Activated naive CD4-positive, alpha-beta T cell treated with anti-CD3 and anti-CD28 coated beads for 36 hours (primary cell): ENCODE measurements around the gene RPL6. TPM values are rescaled to one million over a fixed set of nuclear protein-coding genes. Genes with fewer than 3 reads are reported as not detected.
A peak's percentile ranks its signal among the peaks of the same experiment; 100 is the strongest.
"Not testable (repeated sequence)": the region's sequence is repeated elsewhere in the genome, so short reads cannot be mapped to it uniquely, and the experiment has no call there.

Source experiments
- CTCF ChIA-PET: fragments of 350-600 bp; sonication (Branson Sonifier 250); formaldehyde crosslinking; loops from one replicate; lab custom pipeline; 2021; ENCODE audit warnings: antibody characterized with exemption; lab: Charles Lee
- DNase-seq: peaks from one replicate; pipeline ENCODE4 v3.0.0-alpha.2; 2020
- H3K27ac Mint-ChIP-seq: one replicate; pipeline ENCODE4 v1.8.0; 2021; ENCODE audit warnings: mild to moderate bottlenecking, mixed read lengths
- H3K27me3 Mint-ChIP-seq: one replicate; pipeline ENCODE4 v1.8.0; 2021; ENCODE audit warnings: low read depth, mixed read lengths
- H3K36me3 Mint-ChIP-seq: one replicate; pipeline ENCODE4 v1.8.0; 2021; ENCODE audit warnings: low read depth, mixed read lengths
- H3K4me1 Mint-ChIP-seq: one replicate; pipeline ENCODE4 v1.8.0; 2021; ENCODE audit warnings: low read depth, mixed read lengths
- H3K4me3 Mint-ChIP-seq: one replicate; pipeline ENCODE4 v1.8.0; 2021; ENCODE audit warnings: mild to moderate bottlenecking, moderate library complexity, mixed read lengths
- H3K9me3 Mint-ChIP-seq: one replicate; pipeline ENCODE4 v1.8.0; 2021; ENCODE audit warnings: mixed read lengths
- intact Hi-C: fragments of 100-400 bp; cut with micrococcal nuclease; formaldehyde crosslinking; loops from one replicate; pipeline ENCODE4 v1.15.1; 2023
- total RNA-seq, 2 experiments: library from RNA; stranded (reverse); gene quantifications; one replicate each; pipeline ENCODE4 v1.2.3, GENCODE V29; 2021

Gene RPL6
- total RNA-seq, 2 experiments from 2014 or later = 2,358 to 2,432 TPM

DNA sequence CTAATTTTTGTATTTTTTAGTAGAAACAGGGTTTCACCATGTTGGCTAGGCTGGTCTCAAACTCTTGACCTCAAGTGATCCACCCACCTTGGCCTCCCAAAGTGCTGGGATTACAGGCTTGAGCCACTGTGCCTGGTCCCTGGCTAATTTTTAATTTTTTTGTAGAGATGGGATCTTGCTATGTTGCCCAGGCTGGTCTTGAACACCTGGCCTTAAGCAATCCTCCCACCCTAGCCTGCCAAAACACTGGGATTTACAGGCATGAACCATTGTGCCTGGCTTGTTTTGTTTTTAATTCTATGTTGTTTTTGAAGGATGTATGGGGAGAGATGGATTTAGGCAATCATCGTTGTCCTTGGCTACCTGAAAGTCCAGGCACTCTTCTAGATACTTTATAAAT is 29.2 kb upstream of the RPL6 start:
- H3K4me3 Mint-ChIP-seq, H3K27ac Mint-ChIP-seq, CTCF ChIA-PET, H3K9me3 Mint-ChIP-seq, H3K36me3 Mint-ChIP-seq, H3K27me3 Mint-ChIP-seq, DNase-seq: not testable (repeated sequence)
- intact Hi-C loops = loop anchor here (10.0 kb wide), 1 partner anchor 546 kb away; no protein-coding TSS in a partner anchor
- peaks cover 18% of the 10 kb centered on the region for H3K4me1 Mint-ChIP-seq

DNA sequence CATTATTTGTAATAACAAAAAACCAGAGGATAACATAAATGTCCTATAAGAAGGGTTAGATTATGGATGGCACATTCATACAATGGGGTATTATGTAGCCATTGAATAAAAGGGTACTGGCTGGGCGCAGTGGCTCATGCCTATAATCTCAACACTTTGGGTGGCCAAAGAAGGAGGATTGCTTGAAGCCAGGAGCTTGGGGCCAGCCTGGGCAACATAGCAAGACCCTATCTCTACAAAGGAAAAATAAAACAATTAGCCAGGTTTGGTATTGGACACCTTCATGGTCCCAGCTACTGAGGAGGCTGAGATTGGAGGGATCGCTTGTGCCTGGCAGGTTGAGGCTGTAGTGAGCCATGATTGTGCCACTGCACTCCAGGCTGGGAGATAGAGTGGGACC is 24.1 kb upstream of the RPL6 start:
- CTCF ChIA-PET = no interaction called here
- intact Hi-C loops = loop anchor here (10.0 kb wide), 1 partner anchor 551 kb away; no protein-coding TSS in a partner anchor
- no peaks in the 10 kb centered on the region for H3K27me3 Mint-ChIP-seq
- no peak for DNase-seq
- H3K27ac Mint-ChIP-seq = no peak overlapping the region
- H3K4me1 Mint-ChIP-seq = peaks cover 48% of the 10 kb centered on the region
- H3K9me3 Mint-ChIP-seq = no peaks in the 10 kb centered on the region
- H3K36me3 Mint-ChIP-seq = peaks cover 10% of the 10 kb centered on the region
- H3K4me3 Mint-ChIP-seq = no peak overlapping the region

DNA sequence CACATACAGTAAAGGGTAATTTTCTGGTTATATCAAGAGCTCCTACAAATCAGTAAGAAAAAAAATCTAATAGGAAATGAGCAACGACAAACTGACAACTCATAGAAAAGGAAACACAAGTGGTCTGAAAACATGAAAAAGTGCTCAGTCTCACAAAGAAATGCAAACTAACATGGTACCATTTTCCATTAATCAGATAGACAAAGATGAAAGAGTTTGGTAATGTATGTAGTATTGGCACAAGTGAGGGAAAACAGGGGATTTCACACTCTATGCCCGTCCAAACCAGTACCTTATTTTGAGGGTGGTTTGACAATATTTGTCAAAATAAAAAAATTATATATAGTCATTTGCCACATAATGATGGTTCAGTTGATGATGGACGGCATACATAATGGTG is 22.6 kb upstream of the RPL6 start:
- no peaks in the 10 kb centered on the region for H3K27me3 Mint-ChIP-seq
- H3K27ac Mint-ChIP-seq = peak overlapping the region; percentile 83
- intact Hi-C loops = loop anchor here (2.0 to 10.0 kb wide), 2 partner anchors 65 to 553 kb away; no protein-coding TSS in a partner anchor
- no peak for DNase-seq
- CTCF ChIA-PET = no interaction called here
- H3K4me1 Mint-ChIP-seq = peaks cover 44% of the 10 kb centered on the region
- no peaks in the 10 kb centered on the region for H3K9me3 Mint-ChIP-seq
- H3K4me3 Mint-ChIP-seq = no peak overlapping the region
- peaks cover 15% of the 10 kb centered on the region for H3K36me3 Mint-ChIP-seq

DNA sequence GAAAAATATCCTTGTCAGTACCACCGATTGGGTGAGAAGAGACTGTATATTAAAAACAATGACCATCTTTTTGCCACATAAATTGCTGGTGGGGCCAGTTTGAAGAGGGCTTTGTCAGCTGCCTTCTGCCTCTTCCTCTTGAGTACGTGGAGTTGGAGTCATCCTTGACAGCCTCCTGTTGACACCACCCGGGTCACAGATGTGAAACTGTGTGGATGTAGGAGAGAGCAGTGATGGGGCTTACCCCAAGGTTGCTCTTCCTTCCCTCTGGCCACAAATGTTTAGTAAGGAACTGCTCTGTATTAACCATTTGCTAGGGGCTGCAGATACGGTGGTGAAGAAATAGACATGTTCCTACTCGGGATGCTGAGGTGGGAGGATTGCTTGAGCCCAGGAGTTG is 21.5 kb upstream of the RPL6 start:
- Mint-ChIP-seq H3K4me3 (peak overlapping the region; percentile 7), H3K4me1 (peaks cover 46% of the 10 kb centered on the region), H3K27ac (peak overlapping the region; percentile 83), H3K36me3 (peaks cover 15% of the 10 kb centered on the region), H3K9me3 (no peaks in the 10 kb centered on the region), H3K27me3 (no peaks in the 10 kb centered on the region)
- intact Hi-C loops = loop anchor here (2.0 to 10.0 kb wide), 2 partner anchors 66 to 554 kb away; no protein-coding TSS in a partner anchor
- DNase-seq = peak; percentile 62
- CTCF ChIA-PET = interaction anchor here (0.6 kb wide), 2 partner anchors 10 to 1747 kb away, joined by 3 to 5 read pairs; no protein-coding TSS in a partner anchor

DNA sequence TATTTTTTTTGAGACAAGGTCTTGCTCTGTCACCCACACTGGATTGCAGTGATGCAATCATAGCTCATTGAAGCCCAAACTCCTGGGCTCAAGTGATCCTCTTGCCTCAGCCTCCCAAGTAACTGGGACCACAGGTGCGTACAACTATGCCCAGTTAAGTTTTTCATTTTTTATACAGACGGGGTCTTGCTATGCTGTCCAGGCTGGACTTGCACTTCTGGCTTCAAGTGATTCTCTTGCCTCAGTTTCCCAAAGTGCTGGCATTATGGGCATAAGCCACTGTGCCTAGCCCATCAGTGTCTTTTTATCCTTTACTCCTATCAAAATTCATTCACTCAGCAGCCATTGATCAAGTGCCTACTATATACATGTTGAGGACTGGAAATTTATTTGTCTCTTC is 18.4 kb upstream of the RPL6 start:
- intact Hi-C loops = no loop called here
- no peak for DNase-seq
- no peaks in the 10 kb centered on the region for H3K9me3 Mint-ChIP-seq
- CTCF ChIA-PET = no interaction called here
- peaks cover 54% of the 10 kb centered on the region for H3K4me1 Mint-ChIP-seq
- H3K27me3 Mint-ChIP-seq = no peaks in the 10 kb centered on the region
- no peak overlapping the region for H3K4me3 Mint-ChIP-seq
- H3K27ac Mint-ChIP-seq = no peak overlapping the region
- H3K36me3 Mint-ChIP-seq = peaks cover 18% of the 10 kb centered on the region

DNA sequence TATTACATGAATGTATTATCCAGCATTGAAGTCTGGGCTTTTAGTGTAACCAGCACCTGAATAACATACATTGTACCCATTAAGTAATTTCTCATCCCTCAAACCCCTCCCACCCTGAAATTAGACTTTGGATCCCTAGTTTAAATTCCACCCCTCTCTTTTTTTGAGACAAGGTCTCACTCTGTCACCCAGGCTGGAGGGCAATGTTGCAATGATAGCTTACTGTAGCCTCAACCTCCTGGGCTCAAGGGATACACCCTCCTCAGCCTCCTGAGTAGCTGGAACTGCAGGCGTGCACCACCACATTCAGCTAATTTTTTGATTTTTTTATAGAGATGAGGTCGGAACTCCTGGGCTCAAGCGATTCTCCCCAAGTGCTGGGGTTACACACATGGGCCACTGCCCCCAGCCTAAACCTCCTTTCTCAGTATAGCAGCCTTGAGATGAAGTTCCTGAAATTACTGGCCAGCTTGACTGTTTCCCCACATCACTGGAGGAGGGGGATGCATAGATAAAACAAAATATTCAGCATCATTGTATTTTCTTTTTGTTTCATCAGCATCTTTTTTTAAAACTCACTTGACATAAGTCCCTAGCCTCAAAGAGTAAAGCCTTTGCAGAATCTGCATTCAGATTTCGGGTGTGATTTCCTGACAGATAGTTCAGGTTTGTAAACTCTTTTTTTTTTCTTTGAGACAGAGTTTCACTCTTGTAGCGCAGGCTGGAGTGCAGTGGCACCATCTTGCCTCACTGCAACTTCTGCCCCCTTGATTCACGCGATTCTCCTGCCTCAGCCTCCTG is 16.4 kb upstream of the RPL6 start:
- CTCF ChIA-PET = interaction anchor here (0.6 to 0.7 kb wide), 3 partner anchors 14 to 381 kb away, joined by 3 read pairs; no protein-coding TSS in a partner anchor
- no peak overlapping the region for H3K27ac Mint-ChIP-seq
- H3K9me3 Mint-ChIP-seq = no peaks in the 10 kb centered on the region
- H3K27me3 Mint-ChIP-seq = no peaks in the 10 kb centered on the region
- peaks cover 14% of the 10 kb centered on the region for H3K36me3 Mint-ChIP-seq
- H3K4me1 Mint-ChIP-seq = peaks cover 54% of the 10 kb centered on the region
- intact Hi-C loops = no loop called here
- DNase-seq = no peak
- H3K4me3 Mint-ChIP-seq = no peak overlapping the region

DNA sequence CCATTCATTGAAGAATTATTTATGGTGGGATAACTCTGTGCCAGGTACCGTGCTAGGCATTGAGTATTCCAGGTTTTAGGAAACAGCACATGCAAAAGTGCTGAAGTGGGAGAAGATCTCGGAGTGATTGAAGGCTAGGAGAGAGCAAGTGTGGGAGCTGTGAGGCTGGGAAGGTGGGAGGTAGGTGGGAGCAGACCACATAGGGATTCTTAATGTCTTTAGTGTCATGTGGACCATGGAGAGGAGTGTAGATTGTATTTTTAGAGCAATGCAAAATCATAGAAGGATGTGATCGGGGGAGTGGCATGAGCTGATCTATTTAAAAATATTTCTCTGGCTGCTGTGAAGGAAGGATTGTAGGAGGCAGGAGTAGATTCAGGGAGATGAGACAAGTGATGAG is 14.7 kb upstream of the RPL6 start:
- H3K4me3 Mint-ChIP-seq = no peak overlapping the region
- no peak for DNase-seq
- H3K27me3 Mint-ChIP-seq = no peaks in the 10 kb centered on the region
- H3K9me3 Mint-ChIP-seq = no peaks in the 10 kb centered on the region
- H3K27ac Mint-ChIP-seq = no peak overlapping the region
- peaks cover 20% of the 10 kb centered on the region for H3K36me3 Mint-ChIP-seq
- H3K4me1 Mint-ChIP-seq = peaks cover 58% of the 10 kb centered on the region
- intact Hi-C loops = no loop called here
- CTCF ChIA-PET = no interaction called here

DNA sequence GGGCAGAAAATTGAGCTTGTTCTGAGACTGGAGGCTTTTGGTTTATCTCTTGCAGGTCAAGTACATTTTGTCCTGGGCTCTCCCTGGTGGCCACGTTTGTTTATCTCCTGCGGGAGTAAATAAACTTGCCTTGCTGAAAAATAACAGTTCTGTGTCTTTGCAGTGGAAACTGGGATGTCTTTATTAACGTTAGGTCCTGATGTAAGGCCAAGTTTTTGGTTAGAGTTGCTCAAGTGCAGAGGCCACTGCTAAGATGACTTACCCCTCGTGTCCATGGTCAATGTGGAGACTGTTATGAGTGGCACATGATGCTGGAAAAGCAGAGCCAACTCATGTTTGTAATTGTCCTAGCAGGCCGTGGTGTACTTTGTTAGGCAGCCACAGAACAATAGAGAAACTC is 13.1 kb upstream of the RPL6 start:
- H3K4me1 Mint-ChIP-seq = peaks cover 54% of the 10 kb centered on the region
- no peak for DNase-seq
- H3K27me3 Mint-ChIP-seq = no peaks in the 10 kb centered on the region
- no peak overlapping the region for H3K27ac Mint-ChIP-seq
- H3K9me3 Mint-ChIP-seq = no peaks in the 10 kb centered on the region
- H3K4me3 Mint-ChIP-seq = no peak overlapping the region
- peaks cover 20% of the 10 kb centered on the region for H3K36me3 Mint-ChIP-seq
- CTCF ChIA-PET = no interaction called here
- intact Hi-C loops = no loop called here

DNA sequence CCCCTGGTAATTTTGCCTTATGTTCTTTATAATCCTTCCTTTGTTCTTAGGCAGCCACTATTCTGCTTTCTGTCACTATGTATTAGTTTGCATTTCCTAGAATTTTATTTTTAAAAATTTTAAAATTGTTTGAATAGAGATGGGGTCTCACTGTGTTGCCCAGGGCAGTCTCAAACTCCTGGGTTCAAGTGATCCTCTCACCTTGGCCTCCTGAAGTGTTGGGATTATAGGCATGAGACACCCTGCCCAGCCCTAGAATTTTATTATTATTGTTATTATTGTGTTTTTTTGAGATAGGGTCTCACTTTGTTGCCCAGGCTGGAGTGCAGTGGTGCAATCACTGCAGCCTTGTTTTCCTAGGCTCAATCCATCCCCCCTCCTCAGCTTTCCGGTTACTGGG is 12.0 kb upstream of the RPL6 start:
- DNase-seq = no peak

DNA sequence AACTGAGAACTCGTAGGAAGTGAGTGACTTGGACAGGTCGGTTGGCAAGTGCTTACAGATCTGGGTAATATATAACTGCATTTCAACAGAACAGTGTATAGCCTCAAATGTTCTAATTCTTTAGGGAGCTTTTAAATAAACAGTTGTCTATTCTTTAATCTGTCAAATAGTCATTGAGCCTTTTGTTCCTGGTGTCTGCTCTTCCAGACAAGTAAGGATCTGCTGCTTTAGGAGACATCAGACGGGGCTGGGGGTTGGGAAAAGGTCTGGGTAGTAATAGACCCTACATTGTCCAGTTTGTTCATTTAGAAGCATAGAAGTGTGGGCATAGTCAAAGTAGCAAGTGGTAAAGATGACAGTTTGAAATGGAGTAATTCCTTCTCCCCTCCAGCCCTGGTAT is 11.3 kb upstream of the RPL6 start:
- Mint-ChIP-seq H3K27ac (no peak overlapping the region), H3K9me3 (no peaks in the 10 kb centered on the region), H3K36me3 (peaks cover 22% of the 10 kb centered on the region), H3K4me1 (peaks cover 48% of the 10 kb centered on the region), H3K27me3 (no peaks in the 10 kb centered on the region), H3K4me3 (peak overlapping the region; percentile 95)
- CTCF ChIA-PET = no interaction called here
- DNase-seq = no peak
- intact Hi-C loops = no loop called here

More for the DNA sequence above, 12.0 kb upstream of the RPL6 start:
- H3K27ac Mint-ChIP-seq = no peak overlapping the region
- no peak overlapping the region for H3K4me3 Mint-ChIP-seq
- intact Hi-C loops = no loop called here
- H3K4me1 Mint-ChIP-seq = peaks cover 52% of the 10 kb centered on the region
- H3K27me3 Mint-ChIP-seq = no peaks in the 10 kb centered on the region
- H3K9me3 Mint-ChIP-seq = no peaks in the 10 kb centered on the region
- peaks cover 22% of the 10 kb centered on the region for H3K36me3 Mint-ChIP-seq
- CTCF ChIA-PET = no interaction called here

DNA sequence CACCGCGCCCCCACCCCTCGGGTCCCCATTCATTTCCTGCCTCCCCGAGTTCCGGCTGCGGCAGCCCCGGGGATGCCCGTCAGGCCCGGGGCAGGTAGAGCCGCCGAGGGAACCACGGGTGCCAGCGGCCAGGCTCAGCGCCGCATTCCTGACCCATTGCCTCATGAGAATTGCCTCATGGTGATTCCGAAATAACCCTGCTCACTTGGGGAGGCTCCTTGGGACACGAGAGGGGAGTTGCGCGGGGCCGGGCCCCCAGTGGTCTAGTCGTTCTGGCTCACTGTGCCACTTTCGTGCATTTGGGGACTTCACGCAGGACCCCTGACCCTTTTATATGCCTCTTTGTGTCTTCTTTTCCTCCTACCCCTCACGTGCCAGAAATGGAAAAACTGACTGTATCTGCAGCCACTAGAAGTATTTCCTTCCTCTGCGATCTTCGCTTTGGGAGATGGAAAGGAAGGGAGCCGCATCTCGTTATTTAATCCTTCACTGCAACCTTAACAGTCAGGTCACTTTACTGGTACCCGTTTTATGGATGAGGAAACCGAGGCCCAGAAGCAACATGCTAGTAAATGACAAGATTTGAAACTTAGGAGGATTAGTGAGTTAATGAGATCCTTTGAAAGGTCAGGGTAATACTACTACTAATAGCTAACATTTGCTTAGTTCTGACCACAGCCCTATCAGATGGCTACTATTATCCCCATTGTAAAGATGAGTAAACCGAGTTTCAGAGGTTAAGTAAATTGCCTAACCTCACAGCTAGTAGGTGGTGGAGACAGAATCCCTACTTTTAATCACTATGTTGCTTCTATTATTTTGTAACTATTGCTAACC is 10.1 kb upstream of the RPL6 start:
- peak; percentile 61 for DNase-seq
- H3K4me3 Mint-ChIP-seq = peak overlapping the region; percentile 95
- no peaks in the 10 kb centered on the region for H3K9me3 Mint-ChIP-seq
- CTCF ChIA-PET = no interaction called here
- H3K4me1 Mint-ChIP-seq = peaks cover 43% of the 10 kb centered on the region
- H3K27me3 Mint-ChIP-seq = no peaks in the 10 kb centered on the region
- H3K27ac Mint-ChIP-seq = peak overlapping the region; percentile 98
- H3K36me3 Mint-ChIP-seq = peaks cover 20% of the 10 kb centered on the region
- intact Hi-C loops = loop anchor here (2.0 to 10.0 kb wide), 2 partner anchors 73 to 825 kb away; partner anchors contain the start of gene ATXN2

DNA sequence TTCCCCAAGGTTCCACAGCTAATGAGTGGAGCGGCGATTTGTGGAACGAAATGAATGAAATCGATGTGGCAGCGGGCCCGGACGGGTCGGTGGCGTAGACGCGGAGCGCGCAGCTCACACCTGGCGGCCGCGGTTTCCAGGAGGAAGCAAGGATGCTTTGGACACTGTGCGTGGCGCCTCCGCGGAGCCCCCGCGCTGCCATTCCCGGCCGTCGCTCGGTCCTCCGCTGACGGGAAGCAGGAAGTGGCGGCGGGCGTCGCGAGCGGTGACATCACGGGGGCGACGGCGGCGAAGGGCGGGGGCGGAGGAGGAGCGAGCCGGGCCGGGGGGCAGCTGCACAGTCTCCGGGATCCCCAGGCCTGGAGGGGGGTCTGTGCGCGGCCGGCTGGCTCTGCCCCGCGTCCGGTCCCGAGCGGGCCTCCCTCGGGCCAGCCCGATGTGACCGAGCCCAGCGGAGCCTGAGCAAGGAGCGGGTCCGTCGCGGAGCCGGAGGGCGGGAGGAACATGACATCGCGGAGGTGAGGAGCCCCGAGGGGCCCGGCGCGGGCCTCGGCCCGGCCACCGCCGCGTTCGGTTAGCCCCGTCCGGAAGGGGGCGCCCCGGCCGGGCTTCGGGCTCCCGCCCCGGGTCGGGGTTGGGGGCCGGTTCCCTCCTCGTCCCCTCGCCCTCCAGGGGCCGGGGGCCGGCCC is 9.3 kb upstream of the RPL6 start, which contains the start of gene PTPN11:
PTPN11 (plus strand) TSS at position 340 of the 689 bp plus-strand sequence; CDS start at position 505, 165 bp downstream.
- Mint-ChIP-seq H3K27ac (peak within 1 kb of the TSS; percentile 98), H3K4me1 (peaks cover 38% of the 10 kb centered on the region), H3K4me3 (peak within 1 kb of the TSS; percentile 95), H3K9me3 (no peaks in the 10 kb centered on the region), H3K36me3 (peaks cover 17% of the 10 kb centered on the region), H3K27me3 (no peaks in the 10 kb centered on the region)
- CTCF ChIA-PET = no interaction called here
- intact Hi-C loops = loop anchor here (1.0 to 10.0 kb wide), 3 partner anchors 9 to 824 kb away; partner anchors contain the start of genes ATXN2 and RPL6
- DNase-seq = peak; percentile 90
